ENCODE data around the gene CEACAM6. TPM values are rescaled to one million over a fixed set of nuclear protein-coding genes. Genes with fewer than 3 reads are reported as not detected.
A peak's percentile ranks its signal among the peaks of the same experiment; 100 is the strongest.

The CEACAM6 gene
- total and polyA plus RNA-seq, 2 of the 13 experiments (the other 11 are each of a cell fraction or from before 2014, with no cell fraction given) = not detected

DNA sequence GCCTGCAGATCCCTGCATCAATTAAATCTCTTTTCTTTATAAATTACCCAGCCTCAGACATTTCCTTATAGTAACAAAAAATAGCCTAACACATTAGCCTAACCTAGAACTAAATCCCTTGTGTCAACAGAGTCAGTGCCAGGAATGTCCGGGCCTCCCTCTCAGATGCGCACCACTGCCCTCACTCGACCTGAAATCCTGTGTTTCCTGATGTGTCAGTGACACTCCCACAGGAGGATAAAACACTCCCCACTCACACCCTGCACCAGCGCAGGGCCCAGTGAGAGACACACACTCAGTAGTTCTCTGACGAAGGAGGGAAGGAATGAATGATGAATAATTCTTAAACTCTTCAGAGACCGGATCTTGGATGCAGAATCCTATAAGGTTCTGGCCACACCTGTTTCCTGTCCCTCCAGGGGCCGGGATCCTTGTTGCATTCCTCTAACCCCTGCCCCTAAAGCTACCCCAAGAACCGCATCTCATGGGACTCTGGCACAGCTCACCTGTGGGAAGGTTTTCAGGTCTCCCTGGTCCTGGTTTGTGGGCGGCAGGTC lies 44.2 kb downstream of the CEACAM6 start:
- Histone ChIP-seq H3K9ac (ENCODE audit: insufficient read depth, low read depth, low read length) (no peak overlapping the region), H3K27me3 (ENCODE audit: control insufficient read depth in 1 of 2, insufficient read depth in 2 of 2, low read length in 2 of 2) (peaks cover 0 to 24% of the 10 kb centered on the region in 2 experiments; a peak in 2 of 5 replicates), H3K36me3 (replicated peaks in 1 of 2; ENCODE audit: control insufficient read depth in 1 of 2, insufficient read depth in 2 of 2, low read length in 2 of 2) (no peaks in the 10 kb centered on the region), H2AFZ (ENCODE audit: low read length) (no peak overlapping the region), H3K4me3 (replicated peaks in 1 of 3; ENCODE audit: insufficient read depth in 1 of 3, low read depth in 2 of 3, low read length in 3 of 3) (no peak overlapping the region), H3K9me3 (ENCODE audit: low read length) (no peaks in the 10 kb centered on the region), H4K20me1 (ENCODE audit: insufficient read depth, low read length) (no peaks in the 10 kb centered on the region), H3K79me2 (ENCODE audit: insufficient read depth, low read length) (no peaks in the 10 kb centered on the region), H3K4me2 (ENCODE audit: low read depth, low read length) (no peak overlapping the region), H3K4me1 (ENCODE audit: insufficient read depth, low read length) (peaks cover 10% of the 10 kb centered on the region), H3K27ac (ENCODE audit: extremely low read length, insufficient read depth, low read length) (no peak overlapping the region)
- FAIRE-seq = no peak
- POLR2A ChIA-PET = no interaction called here
- WGBS (ENCODE audit: low lambda C conversion rate) = 23% methylated on average over 9 of the region's 9 CpGs
- ATAC-seq = peak; percentile 65
- CTCF ChIA-PET (ENCODE audit: low intra/inter-chr PET ratio, low total read pairs) = interaction anchor here (0.6 kb wide), 1 partner anchor 23 kb away, joined by 3 read pairs; no protein-coding TSS in a partner anchor
- peak; percentile 11 for DNase-seq (ENCODE audit: low spot score)
- intact Hi-C loops (cut with micrococcal nuclease; ENCODE audit: unreplicated experiment) = loop anchor here (10.0 kb wide), 1 partner anchor 155 kb away; the partner anchor contains the start of gene RABAC1
- in situ Hi-C loops (cut with HindIII; ENCODE audit: extremely low pct_ligation_motif_present, low pct_unique_long_range_greater_than_20kb) = no loop called here
- BruUV-seq (replicated peaks) = no TSS peak
- TF ChIP-seq, protein P1, sequence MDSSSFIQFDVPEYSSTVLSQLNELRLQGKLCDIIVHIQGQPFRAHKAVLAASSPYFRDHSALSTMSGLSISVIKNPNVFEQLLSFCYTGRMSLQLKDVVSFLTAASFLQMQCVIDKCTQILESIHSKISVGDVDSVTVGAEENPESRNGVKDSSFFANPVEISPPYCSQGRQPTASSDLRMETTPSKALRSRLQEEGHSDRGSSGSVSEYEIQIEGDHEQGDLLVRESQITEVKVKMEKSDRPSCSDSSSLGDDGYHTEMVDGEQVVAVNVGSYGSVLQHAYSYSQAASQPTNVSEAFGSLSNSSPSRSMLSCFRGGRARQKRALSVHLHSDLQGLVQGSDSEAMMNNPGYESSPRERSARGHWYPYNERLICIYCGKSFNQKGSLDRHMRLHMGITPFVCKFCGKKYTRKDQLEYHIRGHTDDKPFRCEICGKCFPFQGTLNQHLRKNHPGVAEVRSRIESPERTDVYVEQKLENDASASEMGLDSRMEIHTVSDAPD (CRISPR knock-in tag; IDR thresholded peaks at IDR 0.05) = no peak
- TF ChIP-seq FOXA3 (CRISPR knock-in tag; IDR thresholded peaks at IDR 0.05) (peak; percentile 72), FOXO1 (CRISPR knock-in tag; IDR thresholded peaks at IDR 0.05) (no peak), ZNF746 (CRISPR knock-in tag; IDR thresholded peaks at IDR 0.05) (no peak), FOXA1 (IDR thresholded peaks at IDR 0.05) (no peak), FOXA1 (CRISPR knock-in tag; IDR thresholded peaks at IDR 0.05) (peak; percentile 76), NR2F6 (IDR thresholded peaks at IDR 0.05) (no peak), NR2F6 (CRISPR knock-in tag; IDR thresholded peaks at IDR 0.05) (0 out of 2 replicates have a peak, but pooled peaks have one; percentile 7), TEAD3 (CRISPR knock-in tag; optimal IDR thresholded peaks at IDR 0.05; ENCODE audit: borderline replicate concordance) (peak; percentile 68), PITX1 (CRISPR knock-in tag; IDR thresholded peaks at IDR 0.05) (peak; percentile 60; the same call in 1 of the 2 replicates)
- TF ChIP-seq, protein P2, sequence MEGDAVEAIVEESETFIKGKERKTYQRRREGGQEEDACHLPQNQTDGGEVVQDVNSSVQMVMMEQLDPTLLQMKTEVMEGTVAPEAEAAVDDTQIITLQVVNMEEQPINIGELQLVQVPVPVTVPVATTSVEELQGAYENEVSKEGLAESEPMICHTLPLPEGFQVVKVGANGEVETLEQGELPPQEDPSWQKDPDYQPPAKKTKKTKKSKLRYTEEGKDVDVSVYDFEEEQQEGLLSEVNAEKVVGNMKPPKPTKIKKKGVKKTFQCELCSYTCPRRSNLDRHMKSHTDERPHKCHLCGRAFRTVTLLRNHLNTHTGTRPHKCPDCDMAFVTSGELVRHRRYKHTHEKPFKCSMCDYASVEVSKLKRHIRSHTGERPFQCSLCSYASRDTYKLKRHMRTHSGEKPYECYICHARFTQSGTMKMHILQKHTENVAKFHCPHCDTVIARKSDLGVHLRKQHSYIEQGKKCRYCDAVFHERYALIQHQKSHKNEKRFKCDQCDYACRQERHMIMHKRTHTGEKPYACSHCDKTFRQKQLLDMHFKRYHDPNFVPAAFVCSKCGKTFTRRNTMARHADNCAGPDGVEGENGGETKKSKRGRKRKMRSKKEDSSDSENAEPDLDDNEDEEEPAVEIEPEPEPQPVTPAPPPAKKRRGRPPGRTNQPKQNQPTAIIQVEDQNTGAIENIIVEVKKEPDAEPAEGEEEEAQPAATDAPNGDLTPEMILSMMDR (CRISPR knock-in tag; IDR thresholded peaks at IDR 0.05) = peak; percentile 16; the same call in 1 of the 2 replicates
- TF ChIP-seq, protein P3, sequence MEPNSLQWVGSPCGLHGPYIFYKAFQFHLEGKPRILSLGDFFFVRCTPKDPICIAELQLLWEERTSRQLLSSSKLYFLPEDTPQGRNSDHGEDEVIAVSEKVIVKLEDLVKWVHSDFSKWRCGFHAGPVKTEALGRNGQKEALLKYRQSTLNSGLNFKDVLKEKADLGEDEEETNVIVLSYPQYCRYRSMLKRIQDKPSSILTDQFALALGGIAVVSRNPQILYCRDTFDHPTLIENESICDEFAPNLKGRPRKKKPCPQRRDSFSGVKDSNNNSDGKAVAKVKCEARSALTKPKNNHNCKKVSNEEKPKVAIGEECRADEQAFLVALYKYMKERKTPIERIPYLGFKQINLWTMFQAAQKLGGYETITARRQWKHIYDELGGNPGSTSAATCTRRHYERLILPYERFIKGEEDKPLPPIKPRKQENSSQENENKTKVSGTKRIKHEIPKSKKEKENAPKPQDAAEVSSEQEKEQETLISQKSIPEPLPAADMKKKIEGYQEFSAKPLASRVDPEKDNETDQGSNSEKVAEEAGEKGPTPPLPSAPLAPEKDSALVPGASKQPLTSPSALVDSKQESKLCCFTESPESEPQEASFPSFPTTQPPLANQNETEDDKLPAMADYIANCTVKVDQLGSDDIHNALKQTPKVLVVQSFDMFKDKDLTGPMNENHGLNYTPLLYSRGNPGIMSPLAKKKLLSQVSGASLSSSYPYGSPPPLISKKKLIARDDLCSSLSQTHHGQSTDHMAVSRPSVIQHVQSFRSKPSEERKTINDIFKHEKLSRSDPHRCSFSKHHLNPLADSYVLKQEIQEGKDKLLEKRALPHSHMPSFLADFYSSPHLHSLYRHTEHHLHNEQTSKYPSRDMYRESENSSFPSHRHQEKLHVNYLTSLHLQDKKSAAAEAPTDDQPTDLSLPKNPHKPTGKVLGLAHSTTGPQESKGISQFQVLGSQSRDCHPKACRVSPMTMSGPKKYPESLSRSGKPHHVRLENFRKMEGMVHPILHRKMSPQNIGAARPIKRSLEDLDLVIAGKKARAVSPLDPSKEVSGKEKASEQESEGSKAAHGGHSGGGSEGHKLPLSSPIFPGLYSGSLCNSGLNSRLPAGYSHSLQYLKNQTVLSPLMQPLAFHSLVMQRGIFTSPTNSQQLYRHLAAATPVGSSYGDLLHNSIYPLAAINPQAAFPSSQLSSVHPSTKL (CRISPR knock-in tag; IDR thresholded peaks at IDR 0.05) = 0 out of 2 replicates have a peak, but pooled peaks have one; percentile 12
- TF ChIP-seq, protein P4, sequence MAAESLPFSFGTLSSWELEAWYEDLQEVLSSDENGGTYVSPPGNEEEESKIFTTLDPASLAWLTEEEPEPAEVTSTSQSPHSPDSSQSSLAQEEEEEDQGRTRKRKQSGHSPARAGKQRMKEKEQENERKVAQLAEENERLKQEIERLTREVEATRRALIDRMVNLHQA (CRISPR knock-in tag; IDR thresholded peaks at IDR 0.05) = no peak
- TF ChIP-seq, protein P5, sequence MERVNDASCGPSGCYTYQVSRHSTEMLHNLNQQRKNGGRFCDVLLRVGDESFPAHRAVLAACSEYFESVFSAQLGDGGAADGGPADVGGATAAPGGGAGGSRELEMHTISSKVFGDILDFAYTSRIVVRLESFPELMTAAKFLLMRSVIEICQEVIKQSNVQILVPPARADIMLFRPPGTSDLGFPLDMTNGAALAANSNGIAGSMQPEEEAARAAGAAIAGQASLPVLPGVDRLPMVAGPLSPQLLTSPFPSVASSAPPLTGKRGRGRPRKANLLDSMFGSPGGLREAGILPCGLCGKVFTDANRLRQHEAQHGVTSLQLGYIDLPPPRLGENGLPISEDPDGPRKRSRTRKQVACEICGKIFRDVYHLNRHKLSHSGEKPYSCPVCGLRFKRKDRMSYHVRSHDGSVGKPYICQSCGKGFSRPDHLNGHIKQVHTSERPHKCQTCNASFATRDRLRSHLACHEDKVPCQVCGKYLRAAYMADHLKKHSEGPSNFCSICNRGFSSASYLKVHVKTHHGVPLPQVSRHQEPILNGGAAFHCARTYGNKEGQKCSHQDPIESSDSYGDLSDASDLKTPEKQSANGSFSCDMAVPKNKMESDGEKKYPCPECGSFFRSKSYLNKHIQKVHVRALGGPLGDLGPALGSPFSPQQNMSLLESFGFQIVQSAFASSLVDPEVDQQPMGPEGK (CRISPR knock-in tag; IDR thresholded peaks at IDR 0.05) = 0 out of 2 replicates have a peak, but pooled peaks have one; percentile 20
